PC-3 (cell line): Measurements from ENCODE around the gene FNDC10. TPM values are rescaled to one million over a fixed set of nuclear protein-coding genes. Genes with fewer than 3 reads are reported as not detected.
"Not testable (repeated sequence)": the region's sequence is repeated elsewhere in the genome, so short reads cannot be mapped to it uniquely, and the experiment has no call there.

Source experiments
- ATAC-seq: fragments of 200-7000 bp; cut with Tn5 transposase; 2 replicates; pipeline ENCODE4 v1.9.1; 2020; ENCODE audit warnings: mild to moderate bottlenecking, moderate library complexity
- BruUV-seq: library from RNA; stranded (reverse); fragments of 400-500 nt; replicated peaks from 2 replicates; lab custom pipeline; 2021; lab: Mats Ljungman, UMichigan
- CTCF ChIA-PET: fragments of 300-600 bp; sonication (Branson Sonifier 250); formaldehyde crosslinking; loops from one replicate; lab custom pipeline; 2022; ENCODE audit warnings: antibody characterized with exemption; lab: Charles Lee
- POLR2A ChIA-PET: fragments of 300-600 bp; sonication (Branson Sonifier 250); formaldehyde crosslinking; loops from one replicate; lab custom pipeline; 2022; ENCODE audit warnings: antibody characterized with exemption; ENCODE audit not compliant: unreplicated experiment; lab: Charles Lee
- DNase-seq: peaks from one replicate; pipeline ENCODE4 v3.0.0-alpha.2; 2015
- H2AFZ ChIP-seq: fragments of 300-600 bp; sonication (generic); 2 replicates; pipeline ENCODE4 v1.6.0; 2016; ENCODE audit warnings: antibody characterized with exemption, low read length
- H3F3A ChIP-seq: fragments of 300-600 bp; sonication (generic); one replicate; pipeline ENCODE4 v1.6.0; 2017; ENCODE audit warnings: antibody characterized with exemption, low read length, control low read depth, mild to moderate bottlenecking; ENCODE audit not compliant: unreplicated experiment
- H3K27ac ChIP-seq: fragments of 300-600 bp; sonication (generic); 2 replicates; pipeline ENCODE4 v1.5.1; 2016; ENCODE audit warnings: mild to moderate bottlenecking, low read length
- H3K27me3 ChIP-seq: fragments of 300-600 bp; sonication (generic); 2 replicates; pipeline ENCODE4 v1.6.1; 2016; ENCODE audit warnings: low read length, mixed read lengths
- H3K36me3 ChIP-seq: fragments of 300-600 bp; sonication (generic); 2 replicates; pipeline ENCODE4 v1.6.1; 2016; ENCODE audit warnings: low read depth, mixed run types, low read length, mixed read lengths
- H3K4me1 ChIP-seq: fragments of 300-600 bp; sonication (generic); 2 replicates; pipeline ENCODE4 v1.5.1; 2016; ENCODE audit warnings: low read length; ENCODE audit not compliant: insufficient read depth
- H3K4me2 ChIP-seq: fragments of 300-600 bp; sonication (generic); 2 replicates; pipeline ENCODE4 v1.6.0; 2016; ENCODE audit warnings: low read length
- H3K4me3 ChIP-seq: fragments of 300-600 bp; sonication (generic); 2 replicates; pipeline ENCODE4 v1.5.1; 2016; ENCODE audit warnings: mild to moderate bottlenecking, low read length, mixed read lengths
- H3K79me2 ChIP-seq: fragments of 300-600 bp; sonication (generic); 2 replicates; pipeline ENCODE4 v1.6.1; 2017; ENCODE audit warnings: low read length, mixed read lengths
- H3K9ac ChIP-seq: fragments of 300-600 bp; sonication (generic); 2 replicates; pipeline ENCODE4 v1.6.0; 2016; ENCODE audit warnings: mild to moderate bottlenecking, low read length
- H3K9me2 ChIP-seq: fragments of 300-600 bp; sonication (generic); replicated peaks from 2 replicates; pipeline ENCODE4 v1.6.1; 2016; ENCODE audit warnings: mixed run types, low read length, mixed read lengths
- H3K9me3 ChIP-seq: fragments of 300-600 bp; sonication (generic); 2 replicates; pipeline ENCODE4 v1.6.1; 2016; ENCODE audit warnings: low read length, mixed read lengths
- H4K20me1 ChIP-seq: fragments of 300-600 bp; sonication (generic); 2 replicates; pipeline ENCODE4 v1.6.1; 2016; ENCODE audit warnings: low read length, mixed read lengths
- CTCF ChIP-seq: fragments of 300-600 bp; sonication (generic); conservative IDR thresholded peaks from 2 replicates; pipeline ENCODE4 v1.5.1; 2017; ENCODE audit warnings: antibody characterized with exemption, low read depth, mild to moderate bottlenecking, low read length
- EZH2 ChIP-seq: fragments of 300-600 bp; sonication (generic); IDR thresholded peaks from one replicate; pipeline ENCODE4 v1.6.1; 2017; ENCODE audit warnings: antibody characterized with exemption, mild to moderate bottlenecking, low read length; ENCODE audit not compliant: unreplicated experiment
- EZH2phosphoT487 ChIP-seq: fragments of 300-600 bp; sonication (generic); IDR thresholded peaks from 2 replicates; pipeline ENCODE4 v1.6.1; 2018; ENCODE audit warnings: mild to moderate bottlenecking, antibody characterized with exemption, low read length, borderline replicate concordance
- intact Hi-C: fragments of 100-400 bp; cut with micrococcal nuclease; formaldehyde crosslinking; loops from 2 replicates; pipeline ENCODE4 v1.9.0; 2023
- total RNA-seq: library from RNA; depleted of rRNA; stranded (reverse); fragments of >200 nt; gene quantifications from 2 replicates; pipeline ENCODE4 v1.2.3, GENCODE V29; 2014

FNDC10 gene
- total RNA-seq, 1 experiment from 2014 or later = 8.8 TPM

GRCh38 chr1:1633409-1633808 is 33.5 kb upstream of the FNDC10 start:
- H3K4me2 ChIP-seq, H3K9me3 ChIP-seq, H4K20me1 ChIP-seq, H3K4me3 ChIP-seq, H3K79me2 ChIP-seq, H3K9me2 ChIP-seq, intact Hi-C loops, H3K9ac ChIP-seq, POLR2A ChIA-PET, H3K27ac ChIP-seq, ATAC-seq, H3K27me3 ChIP-seq, H2AFZ ChIP-seq, H3K4me1 ChIP-seq, H3F3A ChIP-seq, BruUV-seq, CTCF ChIA-PET, DNase-seq: not testable (repeated sequence)
- peaks cover 12% of the 10 kb centered on the region; the same call in 1 of the 2 replicates for H3K36me3 ChIP-seq

- Histone ChIP-seq H3K27ac (no peak within 1 kb of the TSS), H3K4me1 (peaks cover 7% of the 10 kb centered on the region; the same call in 1 of the 2 replicates), H3K9me2 (no peaks in the 10 kb centered on the region), H3K4me2 (peak within 1 kb of the TSS; percentile 73), H3K4me3 (peak within 1 kb of the TSS; percentile 64), H3K79me2 (no peaks in the 10 kb centered on the region), H3K9me3 (no peaks in the 10 kb centered on the region), H3K27me3 (no peaks in the 10 kb centered on the region), H3F3A (no peaks in the 10 kb centered on the region), H3K36me3 (peaks cover 5% of the 10 kb centered on the region; the same call in 1 of the 2 replicates), H2AFZ (peak within 1 kb of the TSS; percentile 54), H4K20me1 (no peaks in the 10 kb centered on the region), H3K9ac (peak within 1 kb of the TSS; percentile 5; the same call in 1 of the 2 replicates)
- ATAC-seq (peak; percentile 37), DNase-seq (peak; percentile 43)
- no TSS peak for BruUV-seq
- ChIA-PET CTCF (no interaction called here), POLR2A (no interaction called here)
- intact Hi-C loops = no loop called here
- no peak for TF ChIP-seq CTCF
- no peak for TF ChIP-seq EZH2phosphoT487
- no peak for TF ChIP-seq EZH2
Measured at GRCh38 chr1:1631782-1632420, 32.0 kb upstream of the FNDC10 start, which contains the start of gene MMP23B. Gene MMP23B (plus strand): TSS chr1:1632173. CDS start chr1:1632219, 46 bp downstream.

- POLR2A ChIA-PET = interaction anchor here (0.5 kb wide), 1 partner anchor 171 kb away, joined by 5 read pairs; no protein-coding TSS in a partner anchor
- CTCF ChIA-PET = interaction anchor here (0.6 kb wide), 1 partner anchor 16 kb away, joined by 4 read pairs; the partner anchor contains the start of gene MIB2
- Histone ChIP-seq H3K9ac (no peak overlapping the region), H3K9me2 (no peaks in the 10 kb centered on the region), H3K4me3 (peak overlapping the region; percentile 64), H2AFZ (peak overlapping the region; percentile 54), H3K9me3 (no peaks in the 10 kb centered on the region), H3K27me3 (no peaks in the 10 kb centered on the region), H3K4me1 (peaks cover 7% of the 10 kb centered on the region; the same call in 1 of the 2 replicates), H3F3A (no peaks in the 10 kb centered on the region), H4K20me1 (no peaks in the 10 kb centered on the region), H3K36me3 (no peaks in the 10 kb centered on the region), H3K79me2 (no peaks in the 10 kb centered on the region), H3K27ac (no peak overlapping the region), H3K4me2 (peak overlapping the region; percentile 73)
- TF ChIP-seq EZH2 = no peak
- intact Hi-C loops = no loop called here
- BruUV-seq = no TSS peak
- DNase-seq (peak; percentile 23), ATAC-seq (peak; percentile 44)
Measured at GRCh38 chr1:1630965-1631781, 31.2 kb upstream of the FNDC10 start.
